T-cell (primary cell): ENCODE data around the gene CAPN11. TPM values are rescaled to one million over a fixed set of nuclear protein-coding genes. Genes with fewer than 3 reads are reported as not detected.

Source experiments
- ATAC-seq, 4 experiments: fragments of 200-7000 bp in 3 of 4; fragments of 150-1000 bp in 1 of 4; cut with Tn5 transposase; replicated peaks in 1 of 4; 1 replicate in 3 of 4; 2 replicates in 1 of 4; pipeline ENCODE4 v1.10.0; 2021; ENCODE audit warnings: moderate library complexity in 3 of 4, mild to moderate bottlenecking in 2 of 4, moderate number of reproducible peaks in 1 of 4
- CTCF ChIA-PET, 2 donors: fragments of 300-600 bp; sonication (Branson Sonifier 250); formaldehyde crosslinking; loops; one replicate each; lab custom pipeline; 2022; ENCODE audit warnings: antibody characterized with exemption in 2 of 2; lab: Charles Lee
- POLR2A ChIA-PET, 2 donors: fragments of 300-600 bp; sonication (Branson Sonifier 250); formaldehyde crosslinking; loops; one replicate each; lab custom pipeline; 2022; ENCODE audit warnings: antibody characterized with exemption in 2 of 2; lab: Charles Lee
- DNase-seq, 35 experiments: peaks; one replicate each; pipeline versions ENCODE4 v3.0.0 to v3.0.0-alpha.2; 2013 to 2023
- H3K27ac ChIP-seq: one replicate; pipeline ENCODE4 v1.5.1; 2013; ENCODE audit warnings: low read length
- H3K27me3 ChIP-seq, 2 experiments: replicated peaks in 1 of 2; 1 replicate in 1 of 2; 2 replicates in 1 of 2; pipeline versions ENCODE4 v1.6.1 to v1.7.0; 2013; ENCODE audit warnings: low read length in 1 of 2, mixed read lengths in 1 of 2; ENCODE audit not compliant: control insufficient read depth in 2 of 2, insufficient read depth in 2 of 2; ENCODE audit errors: extremely low read depth in 1 of 2
- H3K36me3 ChIP-seq, 2 donors: 1 replicate in 1 of 2; 2 replicates in 1 of 2; pipeline versions ENCODE4 v1.6.1 to v1.7.0; 2013; ENCODE audit warnings: low read length in 1 of 2; ENCODE audit not compliant: control insufficient read depth in 2 of 2, insufficient read depth in 1 of 2; ENCODE audit errors: extremely low read depth in 1 of 2
- H3K4me1 ChIP-seq, 2 experiments: 1 replicate in 1 of 2; 2 replicates in 1 of 2; pipeline versions ENCODE4 v1.6.1 to v1.7.0; 2013; ENCODE audit warnings: low read length in 2 of 2, mixed read lengths in 1 of 2; ENCODE audit not compliant: insufficient read depth in 2 of 2, control insufficient read depth in 1 of 2; ENCODE audit errors: extremely low read depth in 1 of 2
- H3K4me3 ChIP-seq, 2 donors: 1 replicate in 1 of 2; 2 replicates in 1 of 2; pipeline versions ENCODE4 v1.5.1 to v1.7.0; 2013; ENCODE audit warnings: mild to moderate bottlenecking in 2 of 2, low read length in 1 of 2, moderate library complexity in 1 of 2; ENCODE audit not compliant: control insufficient read depth in 1 of 2; ENCODE audit errors: extremely low read depth in 1 of 2
- H3K9me3 ChIP-seq: 2 replicates; pipeline ENCODE4 v1.7.0; 2013
- H3K27ac Mint-ChIP-seq, 2 donors: one replicate each; pipeline ENCODE4 v1.8.0; 2020 to 2021; ENCODE audit warnings: mild to moderate bottlenecking in 2 of 2, mixed read lengths in 2 of 2
- H3K27me3 Mint-ChIP-seq, 2 donors: one replicate each; pipeline ENCODE4 v1.8.0; 2021 to 2022; ENCODE audit warnings: mixed read lengths in 2 of 2
- H3K36me3 Mint-ChIP-seq: one replicate; pipeline ENCODE4 v1.8.0; 2021; ENCODE audit warnings: mixed read lengths
- H3K4me1 Mint-ChIP-seq, 3 donors: one replicate each; pipeline ENCODE4 v1.8.0; 2020 to 2022; ENCODE audit warnings: mixed read lengths in 3 of 3, mild to moderate bottlenecking in 1 of 3
- H3K4me3 Mint-ChIP-seq, 3 donors: one replicate each; pipeline ENCODE4 v1.8.0; 2020 to 2022; ENCODE audit warnings: mild to moderate bottlenecking in 3 of 3, mixed read lengths in 3 of 3, moderate library complexity in 3 of 3
- H3K9me3 Mint-ChIP-seq, 3 donors: one replicate each; pipeline ENCODE4 v1.8.0; 2020 to 2022; ENCODE audit warnings: mixed read lengths in 3 of 3
- WGBS: methylation state at CpG from one replicate; pipeline ENCODE4 v1.1.5; 2013; ENCODE audit warnings: missing lambda C conversion rate; ENCODE audit not compliant: insufficient coverage; 5-methylcytosine and 5-hydroxymethylcytosine counted together
- total RNA-seq, 35 experiments: library from RNA in 6 of 35; stranded (reverse) in 6 of 35; fragments of 120-200 nt in 1 of 35; gene quantifications; one replicate each; pipeline versions ENCODE4 v1.2.1 to v1.2.4 and lab custom pipeline; 2013 to 2026

CAPN11 gene
- total RNA-seq, 5 donors from 2014 or later (not counting 1 experiment from before 2014, with no cell fraction given), result 0.79 TPM; not detected in 4

GRCh38 chr6:44224029-44224964 lies 65.7 kb downstream of the CAPN11 start:
- peaks cover 0 to 3% of the 10 kb centered on the region in 2 donors for H3K27me3 Mint-ChIP-seq
- Histone ChIP-seq H3K4me3 (peak overlapping the region; percentile 29 to 53), H3K9me3 (no peaks in the 10 kb centered on the region), H3K27ac (no peak overlapping the region), H3K36me3 (no peaks in the 10 kb centered on the region), H3K4me1 (peaks cover 7 to 33% of the 10 kb centered on the region in 2 experiments), H3K27me3 (peaks cover 0 to 23% of the 10 kb centered on the region in 2 experiments)
- ChIA-PET POLR2A (interaction anchor here in 1 of 2 donors (0.6 kb wide), 2 partner anchors 14 to 31 kb away, joined by 3 to 4 read pairs; no protein-coding TSS in a partner anchor), CTCF (interaction anchor here (0.7 to 2.3 kb wide), 12 partner anchors 10 to 89 kb away, joined by 3 to 15 read pairs (median 4); partner anchors contain the start of genes AARS2 (in 1 of the 2), HSP90AB1 (in 1 of the 2) and SLC35B2 (in 1 of the 2))
- DNase-seq, result peak in 1 of 35 experiments; percentile 7
- H3K27ac Mint-ChIP-seq, result no peak overlapping the region
- H3K4me3 Mint-ChIP-seq, result peak overlapping the region; percentile 73 to 88 (median 79)
- H3K36me3 Mint-ChIP-seq, result no peaks in the 10 kb centered on the region
- peak in 2 of 4 experiments; percentile 13 to 14 for ATAC-seq
- H3K9me3 Mint-ChIP-seq, result no peaks in the 10 kb centered on the region
- 15% methylated on average over 10 of the region's 18 CpGs for WGBS
- H3K4me1 Mint-ChIP-seq, result peaks cover 17 to 33% (median 20%) of the 10 kb centered on the region in 3 donors

- POLR2A ChIA-PET, result no interaction called here
- H3K9me3 ChIP-seq, result no peaks in the 10 kb centered on the region
- no peak overlapping the region for H3K4me3 ChIP-seq
- H3K27me3 ChIP-seq, result peaks cover 0 to 16% of the 10 kb centered on the region in 2 experiments
- H3K27me3 Mint-ChIP-seq, result peaks cover 0 to 3% of the 10 kb centered on the region in 2 donors
- WGBS, result 100% methylated on average over 2 of the region's 4 CpGs
- no peaks in the 10 kb centered on the region for H3K36me3 Mint-ChIP-seq
- H3K4me1 ChIP-seq, result peaks cover 5 to 26% of the 10 kb centered on the region in 2 experiments
- H3K9me3 Mint-ChIP-seq, result no peaks in the 10 kb centered on the region
- peak overlapping the region; percentile 28 to 88 (median 73) for H3K4me3 Mint-ChIP-seq
- H3K4me1 Mint-ChIP-seq, result peaks cover 17 to 30% (median 18%) of the 10 kb centered on the region in 3 donors
- no peak overlapping the region for H3K27ac Mint-ChIP-seq
- DNase-seq (no peak), ATAC-seq (no peak)
- no peak overlapping the region for H3K27ac ChIP-seq
- CTCF ChIA-PET, result interaction anchor here (0.5 to 2.3 kb wide), 6 partner anchors 9 to 97 kb away, joined by 3 to 15 read pairs (median 4); partner anchors contain the start of genes AARS2 (in 1 of the 2), MRPL14 (in 1 of the 2), SLC35B2 (in 1 of the 2) and TMEM63B (in 1 of the 2)
- no peaks in the 10 kb centered on the region for H3K36me3 ChIP-seq
These were observed 66.3 kb downstream of the CAPN11 start for GRCh38 chr6:44224965-44225305.

GRCh38 chr6:44225579-44226325 lies 67.1 kb downstream of the CAPN11 start:
- Histone ChIP-seq H3K27me3 (peaks cover 0 to 12% of the 10 kb centered on the region in 2 experiments), H3K4me1 (peaks cover 5 to 25% of the 10 kb centered on the region in 2 experiments), H3K9me3 (no peaks in the 10 kb centered on the region), H3K36me3 (no peaks in the 10 kb centered on the region), H3K4me3 (no peak overlapping the region), H3K27ac (no peak overlapping the region)
- peaks cover 0 to 3% of the 10 kb centered on the region in 2 donors for H3K27me3 Mint-ChIP-seq
- peaks cover 16 to 28% (median 17%) of the 10 kb centered on the region in 3 donors for H3K4me1 Mint-ChIP-seq
- no peak overlapping the region for H3K4me3 Mint-ChIP-seq
- DNase-seq, result no peak
- 90% methylated on average over 6 of the region's 8 CpGs for WGBS
- CTCF ChIA-PET, result no interaction called here
- H3K27ac Mint-ChIP-seq, result no peak overlapping the region
- H3K36me3 Mint-ChIP-seq, result no peaks in the 10 kb centered on the region
- no peaks in the 10 kb centered on the region for H3K9me3 Mint-ChIP-seq
- POLR2A ChIA-PET, result no interaction called here
- no peak for ATAC-seq

- ATAC-seq, result no peak
- 77% methylated on average over 6 of the region's 15 CpGs for WGBS
- H3K4me1 ChIP-seq, result peaks cover 5 to 24% of the 10 kb centered on the region in 2 experiments
- CTCF ChIA-PET, result no interaction called here
- no peak overlapping the region for H3K4me3 Mint-ChIP-seq
- peaks cover 0 to 12% of the 10 kb centered on the region in 2 experiments for H3K27me3 ChIP-seq
- no peaks in the 10 kb centered on the region for H3K36me3 Mint-ChIP-seq
- H3K4me3 ChIP-seq, result no peak overlapping the region
- no peak overlapping the region for H3K27ac Mint-ChIP-seq
- H3K27me3 Mint-ChIP-seq, result no peaks in the 10 kb centered on the region
- peaks cover 16 to 23% (median 17%) of the 10 kb centered on the region in 3 donors for H3K4me1 Mint-ChIP-seq
- H3K36me3 ChIP-seq, result no peaks in the 10 kb centered on the region
- no peak overlapping the region for H3K27ac ChIP-seq
- no peaks in the 10 kb centered on the region for H3K9me3 Mint-ChIP-seq
- DNase-seq, result no peak
- no peaks in the 10 kb centered on the region for H3K9me3 ChIP-seq
- POLR2A ChIA-PET, result interaction anchor here in 1 of 2 donors (0.6 kb wide), 1 partner anchor 9 kb away, joined by 3 read pairs; no protein-coding TSS in a partner anchor
These were observed 67.9 kb downstream of the CAPN11 start for GRCh38 chr6:44226368-44227147.

GRCh38 chr6:44227148-44227793 lies 68.7 kb downstream of the CAPN11 start:
- Mint-ChIP-seq H3K27ac (no peak overlapping the region), H3K4me3 (no peak overlapping the region), H3K9me3 (no peaks in the 10 kb centered on the region), H3K36me3 (no peaks in the 10 kb centered on the region), H3K4me1 (peaks cover 13 to 18% (median 17%) of the 10 kb centered on the region in 3 donors), H3K27me3 (no peaks in the 10 kb centered on the region)
- ATAC-seq (no peak), DNase-seq (no peak)
- ChIA-PET CTCF (interaction anchor here in 1 of 2 donors (1.3 kb wide), 1 partner anchor 16 kb away, joined by 4 read pairs; no protein-coding TSS in a partner anchor), POLR2A (interaction anchor here in 1 of 2 donors (0.6 kb wide), 2 partner anchors 8 to 41 kb away, joined by 3 read pairs; no protein-coding TSS in a partner anchor)
- H3K9me3 ChIP-seq, result no peaks in the 10 kb centered on the region
- no peak overlapping the region for H3K27ac ChIP-seq
- H3K36me3 ChIP-seq, result no peaks in the 10 kb centered on the region
- H3K4me3 ChIP-seq, result no peak overlapping the region
- peaks cover 0 to 12% of the 10 kb centered on the region in 2 experiments for H3K27me3 ChIP-seq
- 100% methylated on average over 3 of the region's 7 CpGs for WGBS
- peaks cover 5 to 20% of the 10 kb centered on the region in 2 experiments for H3K4me1 ChIP-seq
